Endothelial cell of umbilical vein (primary cell): ENCODE measurements around the gene P2RX3. TPM values are rescaled to one million over a fixed set of nuclear protein-coding genes. Genes with fewer than 3 reads are reported as not detected.

Experiments used
- BruUV-seq: library from RNA; stranded (reverse); fragments of 400-500 nt; replicated peaks from 2 replicates; lab custom pipeline; 2021; lab: Mats Ljungman, UMichigan
- CTCF ChIA-PET: fragments of 300-600, 350-600 bp; sonication (Branson Sonifier 250); formaldehyde crosslinking; loops from one replicate; lab custom pipeline; 2021; ENCODE audit warnings: antibody characterized with exemption, inconsistent platforms; lab: Charles Lee
- POLR2A ChIA-PET: fragments of 300-600, 350-600 bp; sonication (Branson Sonifier 250); formaldehyde crosslinking; loops from one replicate; lab custom pipeline; 2021; ENCODE audit warnings: antibody characterized with exemption, inconsistent platforms; lab: Charles Lee
- DNase-seq: peaks from one replicate; pipeline ENCODE4 v3.0.0-alpha.2; 2011; ENCODE audit warnings: low read depth, low spot score
- FAIRE-seq: peaks from 2 replicates; lab custom pipeline; 2011; peaks lifted over from hg19 to GRCh38; lab: Jason Lieb, UNC
- H2AFZ ChIP-seq: 2 replicates; pipeline ENCODE4 v1.6.0; 2012; ENCODE audit warnings: low read depth, low read length, control low read depth, inconsistent platforms
- H3K27ac ChIP-seq: 2 replicates; pipeline ENCODE4 v1.5.1; 2011; ENCODE audit warnings: low read depth, mild to moderate bottlenecking, control low read depth, low read length, moderate library complexity; ENCODE audit not compliant: insufficient read depth
- H3K27me3 ChIP-seq, 2 experiments: 2 replicates each; pipeline versions ENCODE4 v1.6.0 to v1.6.1; 2011; ENCODE audit warnings: low read length in 2 of 2, mixed read lengths in 1 of 2; ENCODE audit not compliant: control insufficient read depth in 2 of 2, insufficient read depth in 2 of 2
- H3K36me3 ChIP-seq, 2 experiments: 2 replicates in 1 of 2; 3 replicates in 1 of 2; pipeline ENCODE4 v1.5.1; 2011; ENCODE audit warnings: low read length in 2 of 2, mild to moderate bottlenecking in 1 of 2, moderate library complexity in 1 of 2; ENCODE audit not compliant: control insufficient read depth in 2 of 2, insufficient read depth in 2 of 2; ENCODE audit errors: extremely low read depth in 1 of 2
- H3K4me1 ChIP-seq: 3 replicates; pipeline ENCODE4 v1.5.1; 2011; ENCODE audit warnings: mild to moderate bottlenecking, low read length; ENCODE audit not compliant: control insufficient read depth, insufficient read depth; ENCODE audit errors: extremely low read depth
- H3K4me2 ChIP-seq: 2 replicates; pipeline ENCODE4 v1.6.1; 2011; ENCODE audit warnings: low read length, control low read depth, mixed read lengths; ENCODE audit not compliant: insufficient read depth
- H3K4me3 ChIP-seq, 3 experiments: fragments of 200-600 bp in 1 of 3; sonication (generic), shearing (Covaris generic) in 1 of 3; replicated peaks in 1 of 3; 2 replicates each; pipeline ENCODE4 v1.5.1; 2011 to 2016; ENCODE audit warnings: control low read depth in 3 of 3, low read length in 3 of 3, mild to moderate bottlenecking in 2 of 3, inconsistent platforms in 1 of 3, low read depth in 1 of 3, moderate library complexity in 1 of 3; ENCODE audit not compliant: insufficient read depth in 1 of 3
- H3K79me2 ChIP-seq: 2 replicates; pipeline ENCODE4 v1.6.0; 2012; ENCODE audit warnings: low read length, inconsistent platforms; ENCODE audit not compliant: control insufficient read depth, insufficient read depth
- H3K9ac ChIP-seq: replicated peaks from 2 replicates; pipeline ENCODE3; 2011; ENCODE audit warnings: low read length, control low read depth; ENCODE audit not compliant: insufficient read depth; ENCODE audit errors: extremely low read depth
- H3K9me1 ChIP-seq: replicated peaks from 3 replicates; pipeline ENCODE4 v1.6.0; 2011; ENCODE audit warnings: mild to moderate bottlenecking, low read length; ENCODE audit not compliant: control insufficient read depth, insufficient read depth; ENCODE audit errors: extremely low read depth
- H3K9me3 ChIP-seq: replicated peaks from 2 replicates; pipeline ENCODE4 v1.5.1; 2012; ENCODE audit warnings: low read length, inconsistent platforms; ENCODE audit not compliant: control insufficient read depth, insufficient read depth
- H4K20me1 ChIP-seq: replicated peaks from 2 replicates; pipeline ENCODE3; 2011; ENCODE audit warnings: mild to moderate bottlenecking, low read length; ENCODE audit not compliant: control insufficient read depth, insufficient read depth; ENCODE audit errors: extremely low read depth
- EZH2 ChIP-seq: IDR thresholded peaks from 2 replicates; pipeline ENCODE4 v1.6.1; 2012; ENCODE audit warnings: borderline replicate concordance, low read depth, mild to moderate bottlenecking, moderate library complexity, low read length, inconsistent platforms; ENCODE audit not compliant: severe bottlenecking
- GATA2 ChIP-seq: IDR thresholded peaks from 2 replicates; pipeline ENCODE4 v1.7.0; 2011; ENCODE audit warnings: low read depth, mild to moderate bottlenecking, moderate library complexity, mixed read lengths, low read length; ENCODE audit not compliant: insufficient read length, insufficient read depth
- MYC ChIP-seq: IDR thresholded peaks from one replicate; pipeline ENCODE4 v1.6.1; 2011; ENCODE audit warnings: mild to moderate bottlenecking, low read depth, low read length
- POLR2A ChIP-seq: IDR thresholded peaks from 2 replicates; pipeline ENCODE4 v1.6.1; 2012; ENCODE audit warnings: low read depth, mild to moderate bottlenecking, control low read depth, low read length
- POLR2AphosphoS5 ChIP-seq: IDR thresholded peaks from 2 replicates; pipeline ENCODE4 v1.6.1; 2012; ENCODE audit warnings: low read depth, mild to moderate bottlenecking, control low read depth, low read length, moderate library complexity; ENCODE audit not compliant: insufficient read depth
- dilution Hi-C: fragments of 300-500 bp; cut with MboI; formaldehyde crosslinking; loops from one replicate; pipeline ENCODE4 v1.15.0; 2019; ENCODE audit warnings: low sequenced_read_pairs; ENCODE audit not compliant: extremely low pct_ligation_motif_present
- intact Hi-C: fragments of 100-400 bp; cut with micrococcal nuclease; formaldehyde crosslinking; loops from one replicate; pipeline ENCODE4 v1.10.0; 2022
- polyA plus RNA-seq, 4 experiments: library from polyadenylated mRNA; depleted of rRNA in 3 of 4; stranded (reverse) in 3 of 4; unstranded in 1 of 4; fragments of >200 nt; gene quantifications; 2 replicates each; pipeline versions ENCODE4 v1.2.1 to v1.2.3, GENCODE V29; 2011 to 2012; ENCODE audit warnings: missing spikeins in 1 of 4
- total RNA-seq: library from RNA; stranded (reverse); gene quantifications from 2 replicates; pipeline ENCODE4 v1.2.3, GENCODE V29; 2021

Gene P2RX3
- total and polyA plus RNA-seq, 2 donors (not counting 3 experiments of a cell fraction or from before 2014, with no cell fraction given): not detected

DNA sequence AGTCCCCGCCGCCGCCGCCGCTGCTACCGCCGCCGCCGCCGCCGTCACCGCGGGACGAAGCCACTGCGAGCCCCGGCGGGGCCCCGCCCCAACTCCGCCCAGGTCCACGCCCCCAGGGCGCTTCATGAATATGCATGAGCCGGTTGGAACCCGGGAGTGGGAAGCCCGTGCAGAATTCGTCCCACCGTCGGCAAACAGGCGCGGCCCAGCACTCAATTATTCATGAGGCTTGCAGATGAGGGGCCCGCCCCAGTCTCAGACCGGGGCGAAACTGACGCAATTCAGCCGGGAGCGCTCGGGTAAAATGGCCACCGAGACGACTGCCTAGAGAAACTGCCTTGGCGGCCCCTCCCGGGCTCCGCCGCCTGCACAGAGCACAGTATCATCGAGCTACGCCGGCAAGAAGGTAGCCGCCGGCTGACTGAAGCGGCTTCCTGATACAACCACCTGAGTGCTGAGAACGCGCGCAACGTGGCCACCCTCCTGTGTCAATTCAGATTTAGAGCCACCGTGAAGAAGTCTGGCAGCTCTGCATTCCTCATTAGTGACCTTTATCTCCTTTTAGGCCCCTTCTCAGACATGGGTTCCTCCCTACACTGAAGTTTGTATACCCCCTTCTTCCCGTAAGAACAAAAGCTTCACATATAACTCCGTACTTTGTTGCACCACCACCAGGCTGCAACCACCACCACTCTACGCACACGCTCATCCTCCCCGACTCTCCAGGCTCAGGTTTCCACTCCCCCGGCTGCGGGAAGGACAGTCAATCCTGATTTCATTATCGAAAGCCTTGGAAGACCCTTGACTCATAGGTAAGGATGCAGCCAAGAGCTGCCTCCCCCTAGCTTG lies 13.0 kb upstream of the P2RX3 start, which contains the start of gene TNKS1BP1:
Gene TNKS1BP1 (minus strand): TSS at position 67 of the 849 bp plus-strand sequence. CDS start 3,067 bp downstream, outside the sequence.
- Histone ChIP-seq H3K9me3 (no peaks in the 10 kb centered on the region), H3K9ac (peak within 1 kb of the TSS; percentile 86), H4K20me1 (no peaks in the 10 kb centered on the region), H3K4me3 (peak within 1 kb of the TSS; percentile 58 to 86 (median 63)), H3K9me1 (no peaks in the 10 kb centered on the region), H3K36me3 (peaks cover 16 to 27% of the 10 kb centered on the region in 2 experiments), H3K4me1 (peaks cover 37% of the 10 kb centered on the region), H3K4me2 (peak within 1 kb of the TSS; percentile 95), H3K79me2 (peaks cover 17% of the 10 kb centered on the region), H3K27me3 (no peaks in the 10 kb centered on the region), H3K27ac (peak within 1 kb of the TSS; percentile 95), H2AFZ (peak within 1 kb of the TSS; percentile 89)
- TF ChIP-seq MYC: no peak
- TF ChIP-seq POLR2A: peak; percentile 70
- peak; percentile 76 for TF ChIP-seq POLR2AphosphoS5
- intact Hi-C loops (loop anchor here (1.0 to 5.0 kb wide), 6 partner anchors 10 to 322 kb away; partner anchors contain the start of genes SSRP1 and YPEL4), dilution Hi-C loops (no loop called here)
- BruUV-seq: TSS peak; percentile 91
- FAIRE-seq: peak; percentile 95
- ChIA-PET CTCF (interaction anchor here (0.9 to 4.0 kb wide), 6 partner anchors 10 to 484 kb away, joined by 3 to 37 read pairs (median 6); no protein-coding TSS in a partner anchor), POLR2A (interaction anchor here (1.0 to 3.4 kb wide), 2 partner anchors 14 to 31 kb away, joined by 3 to 23 read pairs; no protein-coding TSS in a partner anchor)
- peak; percentile 96 for DNase-seq

DNA sequence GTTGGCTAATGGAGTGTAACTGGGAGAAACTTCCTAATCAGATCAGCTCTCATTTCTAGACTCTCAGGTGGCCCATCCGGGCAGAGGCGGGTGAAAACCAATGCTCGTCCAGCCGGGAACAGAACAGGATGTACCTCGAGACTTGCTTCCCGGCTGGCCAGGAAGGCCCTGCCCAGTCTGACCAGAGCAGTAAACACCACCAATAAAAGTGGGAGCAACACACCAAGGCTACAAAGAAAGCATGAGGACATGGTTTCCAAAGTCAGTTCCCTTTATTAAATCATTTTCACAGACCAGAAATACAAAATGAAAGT lies 12.5 kb upstream of the P2RX3 start:
- Histone ChIP-seq H3K9me1 (no peaks in the 10 kb centered on the region), H3K4me3 (peak overlapping the region in 1 of 3 experiments; percentile 61), H3K4me1 (peaks cover 37% of the 10 kb centered on the region), H3K9me3 (no peaks in the 10 kb centered on the region), H4K20me1 (no peaks in the 10 kb centered on the region), H3K79me2 (peaks cover 17% of the 10 kb centered on the region), H3K27ac (peak overlapping the region; percentile 95), H3K9ac (peak overlapping the region; percentile 86), H3K36me3 (peaks cover 22 to 26% of the 10 kb centered on the region in 2 experiments), H3K4me2 (peak overlapping the region; percentile 95), H2AFZ (peak overlapping the region; percentile 89), H3K27me3 (no peaks in the 10 kb centered on the region)
- intact Hi-C loops (loop anchor here (1.0 to 5.0 kb wide), 6 partner anchors 10 to 322 kb away; partner anchors contain the start of genes SSRP1 and YPEL4), dilution Hi-C loops (no loop called here)
- BruUV-seq: no TSS peak
- POLR2A ChIA-PET: interaction anchor here (0.6 to 3.4 kb wide), 3 partner anchors 10 to 31 kb away, joined by 3 to 23 read pairs (median 4); partner anchors contain the start of gene SSRP1
- DNase-seq (peak; percentile 83), FAIRE-seq (peak; percentile 97)
- TF ChIP-seq EZH2: no peak
- TF ChIP-seq GATA2: no peak
- TF ChIP-seq POLR2AphosphoS5: peak; percentile 31
- CTCF ChIA-PET: interaction anchor here (0.7 to 4.0 kb wide), 6 partner anchors 10 to 76 kb away, joined by 3 to 37 read pairs (median 6); no protein-coding TSS in a partner anchor
